Measurements from ENCODE around the gene MED20. TPM values are rescaled to one million over a fixed set of nuclear protein-coding genes. Genes with fewer than 3 reads are reported as not detected.
A peak's percentile ranks its signal among the peaks of the same experiment; 100 is the strongest.

The MED20 gene
- polyA plus RNA-seq, 1 experiment: 34.4 TPM

- TF ChIP-seq CTCF (IDR thresholded peaks at IDR 0.05; ENCODE audit: insufficient read depth, low read depth, low read length): no peak
- DNase-seq (ENCODE audit: low read depth): no peak
- Histone ChIP-seq H3K36me3 (ENCODE audit: control insufficient read depth, insufficient read depth, low read length) (no peaks in the 10 kb centered on the region), H3K27me3 (ENCODE audit: control insufficient read depth, insufficient read depth, low read length) (no peaks in the 10 kb centered on the region), H3K4me3 (ENCODE audit: low read depth, low read length) (peak overlapping the region; percentile 65)
- CTCF ChIA-PET: interaction anchor here (1.1 to 1.7 kb wide), 3 partner anchors 26 to 93 kb away, joined by 3 read pairs; partner anchors contain the start of gene MED20
- POLR2A ChIA-PET: no interaction called here
Measured at GRCh38 chr6:41894366-41895299, 26.3 kb downstream of the MED20 start.

- POLR2A ChIA-PET: no interaction called here
- no peaks in the 10 kb centered on the region for H3K36me3 ChIP-seq (ENCODE audit: control insufficient read depth, insufficient read depth, low read length)
- H3K4me3 ChIP-seq (ENCODE audit: low read depth, low read length): no peak overlapping the region
- H3K27me3 ChIP-seq (ENCODE audit: control insufficient read depth, insufficient read depth, low read length): no peaks in the 10 kb centered on the region
- no peak for DNase-seq (ENCODE audit: low read depth)
- CTCF ChIA-PET: interaction anchor here (0.7 kb wide), 1 partner anchor 44 kb away, joined by 3 read pairs; no protein-coding TSS in a partner anchor
- no peak for TF ChIP-seq CTCF (IDR thresholded peaks at IDR 0.05; ENCODE audit: insufficient read depth, low read depth, low read length)
Measured at GRCh38 chr6:41892921-41893564, 27.9 kb downstream of the MED20 start.

GRCh38 chr6:41887331-41887751 lies 33.6 kb downstream of the MED20 start:
- ChIA-PET CTCF (interaction anchor here (0.8 to 1.1 kb wide), 4 partner anchors 8 to 153 kb away, joined by 3 to 5 read pairs (median 3); no protein-coding TSS in a partner anchor), POLR2A (no interaction called here)
- no peaks in the 10 kb centered on the region for H3K27me3 ChIP-seq (ENCODE audit: control insufficient read depth, insufficient read depth, low read length)
- no peak overlapping the region for H3K4me3 ChIP-seq (ENCODE audit: low read depth, low read length)
- H3K36me3 ChIP-seq (ENCODE audit: control insufficient read depth, insufficient read depth, low read length): no peaks in the 10 kb centered on the region; the same call in 1 of the 2 replicates
- DNase-seq (ENCODE audit: low read depth): no peak
- no peak for TF ChIP-seq CTCF (IDR thresholded peaks at IDR 0.05; ENCODE audit: insufficient read depth, low read depth, low read length)

GRCh38 chr6:41885930-41886329 lies 35.0 kb downstream of the MED20 start:
- POLR2A ChIA-PET: no interaction called here
- Histone ChIP-seq H3K4me3 (ENCODE audit: low read depth, low read length) (no peak overlapping the region), H3K36me3 (ENCODE audit: control insufficient read depth, insufficient read depth, low read length) (no peaks in the 10 kb centered on the region; the same call in 1 of the 2 replicates), H3K27me3 (ENCODE audit: control insufficient read depth, insufficient read depth, low read length) (no peaks in the 10 kb centered on the region)
- CTCF ChIA-PET: interaction anchor here (0.7 to 0.9 kb wide), 2 partner anchors 35 to 191 kb away, joined by 3 to 4 read pairs; partner anchors contain the start of genes BYSL and MED20
- TF ChIP-seq CTCF (IDR thresholded peaks at IDR 0.05; ENCODE audit: insufficient read depth, low read depth, low read length): no peak
- DNase-seq (ENCODE audit: low read depth): no peak

- POLR2A ChIA-PET: no interaction called here
- DNase-seq (ENCODE audit: low read depth): no peak
- Histone ChIP-seq H3K4me3 (ENCODE audit: low read depth, low read length) (no peak overlapping the region), H3K36me3 (ENCODE audit: control insufficient read depth, insufficient read depth, low read length) (no peaks in the 10 kb centered on the region; the same call in 1 of the 2 replicates), H3K27me3 (ENCODE audit: control insufficient read depth, insufficient read depth, low read length) (no peaks in the 10 kb centered on the region)
- no peak for TF ChIP-seq CTCF (IDR thresholded peaks at IDR 0.05; ENCODE audit: insufficient read depth, low read depth, low read length)
- CTCF ChIA-PET: no interaction called here
Measured at GRCh38 chr6:41884957-41885356, 36.0 kb downstream of the MED20 start.
